Measurements from ENCODE around the gene IRF6. TPM values are rescaled to one million over a fixed set of nuclear protein-coding genes. Genes with fewer than 3 reads are reported as not detected.

Gene IRF6
- total and polyA plus RNA-seq, 2 donors (not counting 1 experiment from before 2014, with no cell fraction given): 0.66 to 1.00 TPM

GRCh38 chr1:209849388-209849787 is 43.4 kb upstream of the IRF6 start:
- no peak overlapping the region for H3K27ac ChIP-seq (ENCODE audit: insufficient read depth, low read length)
- peaks cover 13% of the 10 kb centered on the region for H3K79me2 ChIP-seq (ENCODE audit: control insufficient read depth, insufficient read depth, low read length)
- no peak for DNase-seq (ENCODE audit: low read depth in 2 of 2)
- H3K27me3 ChIP-seq (ENCODE audit: control insufficient read depth, insufficient read depth, low read length): no peaks in the 10 kb centered on the region
- no peak overlapping the region for H2AFZ ChIP-seq (ENCODE audit: low read length)
- H3K36me3 ChIP-seq (ENCODE audit: control insufficient read depth, insufficient read depth, low read length): peaks cover 6% of the 10 kb centered on the region
- peaks cover 2% of the 10 kb centered on the region for H3K4me1 ChIP-seq (ENCODE audit: control insufficient read depth, extremely low read depth, insufficient read depth, low read length)
- H3K4me2 ChIP-seq (ENCODE audit: extremely low read depth, insufficient read depth, low read length): no peak overlapping the region
- TF ChIP-seq, protein P1, sequence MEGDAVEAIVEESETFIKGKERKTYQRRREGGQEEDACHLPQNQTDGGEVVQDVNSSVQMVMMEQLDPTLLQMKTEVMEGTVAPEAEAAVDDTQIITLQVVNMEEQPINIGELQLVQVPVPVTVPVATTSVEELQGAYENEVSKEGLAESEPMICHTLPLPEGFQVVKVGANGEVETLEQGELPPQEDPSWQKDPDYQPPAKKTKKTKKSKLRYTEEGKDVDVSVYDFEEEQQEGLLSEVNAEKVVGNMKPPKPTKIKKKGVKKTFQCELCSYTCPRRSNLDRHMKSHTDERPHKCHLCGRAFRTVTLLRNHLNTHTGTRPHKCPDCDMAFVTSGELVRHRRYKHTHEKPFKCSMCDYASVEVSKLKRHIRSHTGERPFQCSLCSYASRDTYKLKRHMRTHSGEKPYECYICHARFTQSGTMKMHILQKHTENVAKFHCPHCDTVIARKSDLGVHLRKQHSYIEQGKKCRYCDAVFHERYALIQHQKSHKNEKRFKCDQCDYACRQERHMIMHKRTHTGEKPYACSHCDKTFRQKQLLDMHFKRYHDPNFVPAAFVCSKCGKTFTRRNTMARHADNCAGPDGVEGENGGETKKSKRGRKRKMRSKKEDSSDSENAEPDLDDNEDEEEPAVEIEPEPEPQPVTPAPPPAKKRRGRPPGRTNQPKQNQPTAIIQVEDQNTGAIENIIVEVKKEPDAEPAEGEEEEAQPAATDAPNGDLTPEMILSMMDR (conservative IDR thresholded peaks at IDR 0.05 in 1 of 2, IDR thresholded peaks at IDR 0.05 in 1 of 2; ENCODE audit: low read depth in 1 of 2, low read length in 2 of 2): no peak
- TF ChIP-seq EZH2 (IDR thresholded peaks at IDR 0.05; ENCODE audit: low read length, missing control alignments): no peak
- H3K9ac ChIP-seq (ENCODE audit: insufficient read depth, low read length): no peak overlapping the region
- no peak overlapping the region for H3K4me3 ChIP-seq (replicated peaks in 1 of 4; ENCODE audit: control extremely low read depth in 1 of 4, insufficient read depth in 1 of 4, low read depth in 3 of 4, low read length in 4 of 4)
- H3K9me3 ChIP-seq (ENCODE audit: control insufficient read depth, insufficient read depth, low read depth, low read length): no peaks in the 10 kb centered on the region
- H4K20me1 ChIP-seq (ENCODE audit: control insufficient read depth, extremely low read depth, insufficient read depth, low read length): no peaks in the 10 kb centered on the region

- no peak overlapping the region for H2AFZ ChIP-seq (ENCODE audit: low read length)
- TF ChIP-seq, protein P1 (conservative IDR thresholded peaks at IDR 0.05 in 1 of 2, IDR thresholded peaks at IDR 0.05 in 1 of 2; ENCODE audit: low read depth in 1 of 2, low read length in 2 of 2): no peak
- TF ChIP-seq EZH2 (IDR thresholded peaks at IDR 0.05; ENCODE audit: low read length, missing control alignments): no peak
- no peak overlapping the region for H3K27ac ChIP-seq (ENCODE audit: insufficient read depth, low read length)
- no peaks in the 10 kb centered on the region for H3K27me3 ChIP-seq (ENCODE audit: control insufficient read depth, insufficient read depth, low read length)
- H3K9me3 ChIP-seq (ENCODE audit: control insufficient read depth, insufficient read depth, low read depth, low read length): no peaks in the 10 kb centered on the region
- no peak overlapping the region for H3K4me3 ChIP-seq (replicated peaks in 1 of 4; ENCODE audit: control extremely low read depth in 1 of 4, insufficient read depth in 1 of 4, low read depth in 3 of 4, low read length in 4 of 4)
- H4K20me1 ChIP-seq (ENCODE audit: control insufficient read depth, extremely low read depth, insufficient read depth, low read length): no peaks in the 10 kb centered on the region
- peaks cover 29% of the 10 kb centered on the region for H3K79me2 ChIP-seq (ENCODE audit: control insufficient read depth, insufficient read depth, low read length)
- H3K4me1 ChIP-seq (ENCODE audit: control insufficient read depth, extremely low read depth, insufficient read depth, low read length): peaks cover 13% of the 10 kb centered on the region
- peaks cover 18% of the 10 kb centered on the region for H3K36me3 ChIP-seq (ENCODE audit: control insufficient read depth, insufficient read depth, low read length)
- peak in 1 of 2 donors; percentile 29 for DNase-seq (ENCODE audit: low read depth in 2 of 2)
- no peak overlapping the region for H3K9ac ChIP-seq (ENCODE audit: insufficient read depth, low read length)
- no peak overlapping the region for H3K4me2 ChIP-seq (ENCODE audit: extremely low read depth, insufficient read depth, low read length)
Measured at GRCh38 chr1:209845408-209845725, 39.4 kb upstream of the IRF6 start.

DNA sequence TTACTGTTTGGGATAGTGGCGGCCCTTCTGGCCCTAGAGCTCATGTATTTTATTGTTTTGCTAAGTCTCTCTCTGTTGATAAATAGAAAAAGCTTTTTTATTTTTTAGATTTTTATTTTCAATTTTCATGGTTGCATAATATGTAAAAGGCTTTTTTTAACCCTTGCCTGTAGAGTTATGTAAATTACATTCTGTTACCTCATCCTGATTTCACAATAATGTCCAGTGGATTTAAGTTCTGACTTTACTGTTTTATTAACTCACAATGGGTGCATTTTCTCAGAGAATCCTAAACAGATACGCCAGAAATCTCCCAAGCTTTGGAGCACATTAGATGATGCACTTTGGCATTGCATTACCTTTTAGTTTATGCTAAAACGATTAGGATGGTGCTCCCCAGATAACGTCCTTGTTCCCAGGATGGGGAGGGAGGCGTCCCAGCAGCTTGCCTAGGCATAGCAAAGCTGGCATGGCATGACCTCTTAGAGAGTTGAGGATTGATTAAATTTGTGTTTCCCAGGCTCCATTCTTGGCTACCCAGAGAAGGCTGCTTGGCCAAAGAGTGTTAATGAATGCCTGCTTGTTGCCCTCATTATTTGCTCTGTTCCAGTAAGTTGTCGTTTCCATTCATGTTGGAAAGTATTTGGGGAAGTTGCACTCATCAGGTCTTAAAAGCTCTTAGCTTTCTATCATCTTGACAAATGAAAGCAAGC is 38.9 kb upstream of the IRF6 start:
- TF ChIP-seq, protein P1 (conservative IDR thresholded peaks at IDR 0.05 in 1 of 2, IDR thresholded peaks at IDR 0.05 in 1 of 2; ENCODE audit: low read depth in 1 of 2, low read length in 2 of 2): no peak
- TF ChIP-seq EZH2 (IDR thresholded peaks at IDR 0.05; ENCODE audit: low read length, missing control alignments): no peak

More for the DNA sequence above, 38.9 kb upstream of the IRF6 start:
- Histone ChIP-seq H3K9ac (ENCODE audit: insufficient read depth, low read length) (no peak overlapping the region), H3K4me1 (ENCODE audit: control insufficient read depth, extremely low read depth, insufficient read depth, low read length) (peaks cover 18% of the 10 kb centered on the region), H3K27me3 (ENCODE audit: control insufficient read depth, insufficient read depth, low read length) (no peaks in the 10 kb centered on the region), H2AFZ (ENCODE audit: low read length) (no peak overlapping the region), H3K9me3 (ENCODE audit: control insufficient read depth, insufficient read depth, low read depth, low read length) (no peaks in the 10 kb centered on the region), H4K20me1 (ENCODE audit: control insufficient read depth, extremely low read depth, insufficient read depth, low read length) (no peaks in the 10 kb centered on the region), H3K79me2 (ENCODE audit: control insufficient read depth, insufficient read depth, low read length) (peaks cover 29% of the 10 kb centered on the region), H3K36me3 (ENCODE audit: control insufficient read depth, insufficient read depth, low read length) (peaks cover 18% of the 10 kb centered on the region), H3K27ac (ENCODE audit: insufficient read depth, low read length) (no peak overlapping the region), H3K4me2 (ENCODE audit: extremely low read depth, insufficient read depth, low read length) (no peak overlapping the region), H3K4me3 (replicated peaks in 1 of 4; ENCODE audit: control extremely low read depth in 1 of 4, insufficient read depth in 1 of 4, low read depth in 3 of 4, low read length in 4 of 4) (no peak overlapping the region)
- peak in 1 of 2 donors; percentile 50 for DNase-seq (ENCODE audit: low read depth in 2 of 2)

Measured in fibroblast of lung (primary cell).